Gastroesophageal sphincter (tissue), 4 donors: ENCODE measurements around the gene CIP2A. TPM values are rescaled to one million over a fixed set of nuclear protein-coding genes. Genes with fewer than 3 reads are reported as not detected.

ENCODE experiments used
- ATAC-seq: fragments of 150-250 bp; one replicate; pipeline ENCODE4 v1.9.1; 2016; ENCODE audit warnings: mild to moderate bottlenecking, moderate library complexity
- H3K27ac ChIP-seq, 4 donors: fragments of 200-600 bp; sonication (generic) in 3 of 4; 1 replicate in 3 of 4; 2 replicates in 1 of 4; pipeline ENCODE4 v1.5.1; 2016 to 2019
- H3K27me3 ChIP-seq: fragments of 200-600 bp; sonication (generic); one replicate; pipeline ENCODE4 v1.5.1; 2019
- H3K36me3 ChIP-seq, 2 donors: fragments of 200-600 bp; sonication (generic); one replicate each; pipeline ENCODE4 v1.5.1; 2019; ENCODE audit warnings: control low read depth in 1 of 2
- H3K4me1 ChIP-seq, 3 donors: fragments of 200-600 bp; sonication (generic); 1 replicate in 2 of 3; 2 replicates in 1 of 3; pipeline ENCODE4 v1.5.1; 2016 to 2019; ENCODE audit warnings: control low read depth in 2 of 3
- H3K4me3 ChIP-seq, 2 donors: fragments of 200-600 bp; sonication (generic); one replicate each; pipeline ENCODE4 v1.5.1; 2019; ENCODE audit warnings: mild to moderate bottlenecking in 1 of 2, moderate library complexity in 1 of 2
- H3K9me3 ChIP-seq, 3 donors: fragments of 200-600 bp; sonication (generic); one replicate each; pipeline ENCODE4 v1.5.1; 2017 to 2019; ENCODE audit warnings: control low read depth in 2 of 3
- CTCF ChIP-seq, 4 experiments: fragments of 200-600 bp in 2 of 4; fragments of 450-650 bp in 2 of 4; sonication (generic) in 1 of 4; IDR thresholded peaks; one replicate each; pipeline ENCODE4 v1.5.1; 2017 to 2019; ENCODE audit warnings: antibody characterized with exemption in 4 of 4, mild to moderate bottlenecking in 2 of 4, moderate library complexity in 2 of 4
- EP300 ChIP-seq: sonication (generic); formaldehyde crosslinking; IDR thresholded peaks from one replicate; pipeline ENCODE4 v1.6.1; 2017; ENCODE audit warnings: antibody characterized with exemption, mild to moderate bottlenecking
- POLR2A ChIP-seq, 2 donors: fragments of 450-650 bp; IDR thresholded peaks; one replicate each; pipeline ENCODE4 v1.6.1; 2017; ENCODE audit warnings: antibody characterized with exemption in 2 of 2, mild to moderate bottlenecking in 2 of 2, moderate library complexity in 1 of 2
- POLR2AphosphoS5 ChIP-seq: sonication (generic); formaldehyde crosslinking; IDR thresholded peaks from one replicate; pipeline ENCODE4 v1.6.1; 2017; ENCODE audit warnings: antibody characterized with exemption
- WGBS, 2 donors: methylation state at CpG; one replicate each; pipeline ENCODE4 v1.1.5; 2018; ENCODE audit warnings: low coverage in 1 of 2; 5-methylcytosine and 5-hydroxymethylcytosine counted together
- small RNA-seq, 4 donors: library from RNA; depleted of rRNA; stranded (forward); fragments of <200 nt; gene quantifications; one replicate each; pipeline ENCODE3, GENCODE V24; 2016
- total RNA-seq, 4 donors: library from RNA; depleted of rRNA; stranded (reverse); fragments of >200 nt; gene quantifications; one replicate each; pipeline ENCODE4 v1.1.0, GENCODE V29; 2016

CIP2A gene
- total RNA-seq, 4 donors from 2014 or later: 1.7 to 4.6 (median 2.4) TPM

GRCh38 chr3:108503722-108504121, 85.5 kb downstream of the CIP2A start:
- TF ChIP-seq POLR2AphosphoS5 (no peak), CTCF (IDR thresholded peaks at IDR 0.05) (no peak), POLR2A (IDR thresholded peaks at IDR 0.05) (no peak), EP300 (no peak)
- H3K27me3 ChIP-seq: no peaks in the 10 kb centered on the region
- H3K4me3 ChIP-seq: no peak overlapping the region
- no peak for ATAC-seq
- H3K36me3 ChIP-seq: no peaks in the 10 kb centered on the region
- H3K9me3 ChIP-seq: no peaks in the 10 kb centered on the region
- H3K27ac ChIP-seq: no peak overlapping the region
- H3K4me1 ChIP-seq: no peaks in the 10 kb centered on the region

GRCh38 chr3:108501535-108501934, 87.7 kb downstream of the CIP2A start:
- H3K36me3 ChIP-seq: no peaks in the 10 kb centered on the region
- no peaks in the 10 kb centered on the region for H3K27me3 ChIP-seq
- no peak overlapping the region for H3K4me3 ChIP-seq
- 82 to 92% methylated on average over 5 of the region's 5 CpGs for WGBS, 2 donors
- no peaks in the 10 kb centered on the region for H3K4me1 ChIP-seq
- no peak for TF ChIP-seq POLR2A (IDR thresholded peaks at IDR 0.05)
- TF ChIP-seq CTCF (IDR thresholded peaks at IDR 0.05): no peak
- TF ChIP-seq EP300: no peak
- TF ChIP-seq POLR2AphosphoS5: no peak
- ATAC-seq: no peak
- no peaks in the 10 kb centered on the region for H3K9me3 ChIP-seq
- no peak overlapping the region for H3K27ac ChIP-seq

- no peak for ATAC-seq
- Histone ChIP-seq H3K27ac (no peak overlapping the region), H3K9me3 (no peaks in the 10 kb centered on the region), H3K36me3 (no peaks in the 10 kb centered on the region), H3K4me3 (no peak overlapping the region), H3K4me1 (peaks cover 0 to 1% (median 0%) of the 10 kb centered on the region in 3 donors), H3K27me3 (no peaks in the 10 kb centered on the region)
- WGBS, 2 donors: 80 to 100% methylated on average over 1 of the region's 1 CpG
- TF ChIP-seq POLR2A (IDR thresholded peaks at IDR 0.05) (no peak), CTCF (IDR thresholded peaks at IDR 0.05) (no peak), EP300 (no peak), POLR2AphosphoS5 (no peak)
These were observed 88.5 kb downstream of the CIP2A start for GRCh38 chr3:108500728-108501127.

Small RNA genes within 50 kb of the gene (small RNA-seq; reads per million reads assigned to genes)
- 0 reads per million in 4 donors for gene RF00156

Other genes with a start within 250 kb of the CIP2A start
- under 1 TPM in 1 of 4 donors, not detected in 3; 0.13 TPM for gene MYH15, start 78.8 kb downstream of the CIP2A start, total RNA-seq
- gene DZIP3, start 284 bp upstream of the CIP2A start, total RNA-seq: 10 to 100 TPM in 2 of 4 donors, 1 to 10 TPM in 2; 8.3 to 20.5 (median 10.0) TPM
- gene RETNLB, start 168.0 kb upstream of the CIP2A start, total RNA-seq: not detected
- 1 to 10 TPM in 2 of 4 donors, not detected in 2; 1.2 to 2.4 TPM for gene TRAT1, start 233.3 kb upstream of the CIP2A start, total RNA-seq